SK-N-SH treated with all-trans-retinoic acid at 6 μM for 48 hours (cell line): ENCODE measurements around the gene GIPC1.

Experiments used
- ATAC-seq: fragments of 200-7000 bp; cut with Tn5 transposase; 3 replicates; pipeline ENCODE4 v1.9.1; 2020; ENCODE audit warnings: mild to moderate bottlenecking, moderate library complexity
- ARNTL ChIP-seq: fragments of 450-650 bp; formaldehyde crosslinking; IDR thresholded peaks from 2 replicates; pipeline ENCODE4 v1.5.0; 2020; ENCODE audit warnings: low read depth, mild to moderate bottlenecking, moderate library complexity, borderline replicate concordance
- BACH2 ChIP-seq: fragments of 250-450 bp; sonication (Bioruptor Pico); IDR thresholded peaks from 2 replicates; pipeline ENCODE4 v1.9.0; 2021; ENCODE audit warnings: mild to moderate bottlenecking, borderline replicate concordance
- CSDC2 ChIP-seq: fragments of 250-450 bp; sonication (Bioruptor Pico); IDR thresholded peaks from 2 replicates; pipeline ENCODE4 v1.5.0; 2020; ENCODE audit warnings: mild to moderate bottlenecking, moderate library complexity
- ESRRG ChIP-seq: fragments of 250-450 bp; sonication (Bioruptor Pico); IDR thresholded peaks from 2 replicates; pipeline ENCODE4 v1.6.1; 2021; ENCODE audit warnings: mild to moderate bottlenecking
- GLIS3 ChIP-seq: fragments of 250-450 bp; sonication (Bioruptor Pico); IDR thresholded peaks from 2 replicates; pipeline ENCODE4 v1.5.0; 2020; ENCODE audit warnings: mild to moderate bottlenecking, moderate library complexity
- ISL1 ChIP-seq: fragments of 250-450 bp; sonication (Bioruptor Pico); IDR thresholded peaks from 2 replicates; pipeline ENCODE4 v2.1.2; 2022; ENCODE audit warnings: mild to moderate bottlenecking, moderate library complexity
- OSR1 ChIP-seq: fragments of 250-450 bp; sonication (Bioruptor Pico); IDR thresholded peaks from 2 replicates; pipeline ENCODE4 v1.8.0; 2022; ENCODE audit warnings: moderate library complexity, mild to moderate bottlenecking, inconsistent platforms
- PPARA ChIP-seq: fragments of 250-450 bp; sonication (Bioruptor Pico); IDR thresholded peaks from 2 replicates; pipeline ENCODE4 v1.5.0; 2020; ENCODE audit warnings: mild to moderate bottlenecking, borderline replicate concordance
- RARB ChIP-seq: fragments of 250-450 bp; sonication (Bioruptor Pico); IDR thresholded peaks from 2 replicates; pipeline ENCODE4 v1.8.0; 2021; ENCODE audit warnings: mild to moderate bottlenecking, moderate library complexity
- SNAI2 ChIP-seq: fragments of 250-450 bp; sonication (Bioruptor Pico); IDR thresholded peaks from 2 replicates; pipeline ENCODE4 v1.5.0; 2020; ENCODE audit warnings: mild to moderate bottlenecking, moderate library complexity
- TCF4 ChIP-seq: fragments of 250-450 bp; sonication (Bioruptor Pico); IDR thresholded peaks from 2 replicates; pipeline ENCODE4 v1.8.0; 2021; ENCODE audit warnings: mild to moderate bottlenecking, moderate library complexity, borderline replicate concordance
- TOX ChIP-seq: fragments of 250-450 bp; sonication (Bioruptor Pico); IDR thresholded peaks from 2 replicates; pipeline ENCODE4 v1.8.0; 2021; ENCODE audit warnings: mild to moderate bottlenecking, moderate library complexity, borderline replicate concordance
- ZC3H10 ChIP-seq: fragments of 250-450 bp; sonication (Bioruptor Pico); IDR thresholded peaks from 2 replicates; pipeline ENCODE4 v1.5.1; 2021; ENCODE audit warnings: mild to moderate bottlenecking, moderate library complexity
- ZFP3 ChIP-seq: fragments of 250-450 bp; sonication (Bioruptor Pico); IDR thresholded peaks from 2 replicates; pipeline ENCODE4 v1.5.0; 2020; ENCODE audit warnings: mild to moderate bottlenecking, moderate library complexity
- ZFP30 ChIP-seq: fragments of 450-650 bp; formaldehyde crosslinking; IDR thresholded peaks from 2 replicates; pipeline ENCODE4 v1.5.0; 2022; ENCODE audit warnings: mild to moderate bottlenecking, moderate library complexity
- ZNF565 ChIP-seq: fragments of 450-650 bp; formaldehyde crosslinking; conservative IDR thresholded peaks from 2 replicates; pipeline ENCODE4 v1.5.0; 2020; ENCODE audit warnings: low read depth, mild to moderate bottlenecking, moderate library complexity
- ZNF70 ChIP-seq: fragments of 450-650 bp; formaldehyde crosslinking; IDR thresholded peaks from 2 replicates; pipeline ENCODE4 v1.5.0; 2020; ENCODE audit warnings: mild to moderate bottlenecking, moderate library complexity
- ZNF8 ChIP-seq: fragments of 450-650 bp; formaldehyde crosslinking; IDR thresholded peaks from 2 replicates; pipeline ENCODE4 v1.5.0; 2020; ENCODE audit warnings: mild to moderate bottlenecking, moderate library complexity
- TF ChIP-seq, protein P1 (sequence below): fragments of 250-450 bp; sonication (Bioruptor Pico); IDR thresholded peaks from 2 replicates; pipeline ENCODE4 v1.5.1; 2020; ENCODE audit warnings: low read depth, mild to moderate bottlenecking, moderate library complexity
- TF ChIP-seq, protein P2 (sequence below): fragments of 250-450 bp; sonication (Bioruptor Pico); IDR thresholded peaks from 2 replicates; pipeline ENCODE4 v1.8.0; 2020; ENCODE audit warnings: mild to moderate bottlenecking, moderate library complexity, borderline replicate concordance
- TF ChIP-seq, protein P3 (sequence below): fragments of 250-450 bp; sonication (Bioruptor Pico); IDR thresholded peaks from 2 replicates; pipeline ENCODE4 v1.8.0; 2021; ENCODE audit warnings: low read depth, mild to moderate bottlenecking, moderate library complexity, borderline replicate concordance
- TF ChIP-seq, protein P4 (sequence below): fragments of 250-450 bp; sonication (Bioruptor Pico); IDR thresholded peaks from 2 replicates; pipeline ENCODE4 v1.5.1; 2021; ENCODE audit warnings: mild to moderate bottlenecking, moderate library complexity

Gene GIPC1

DNA sequence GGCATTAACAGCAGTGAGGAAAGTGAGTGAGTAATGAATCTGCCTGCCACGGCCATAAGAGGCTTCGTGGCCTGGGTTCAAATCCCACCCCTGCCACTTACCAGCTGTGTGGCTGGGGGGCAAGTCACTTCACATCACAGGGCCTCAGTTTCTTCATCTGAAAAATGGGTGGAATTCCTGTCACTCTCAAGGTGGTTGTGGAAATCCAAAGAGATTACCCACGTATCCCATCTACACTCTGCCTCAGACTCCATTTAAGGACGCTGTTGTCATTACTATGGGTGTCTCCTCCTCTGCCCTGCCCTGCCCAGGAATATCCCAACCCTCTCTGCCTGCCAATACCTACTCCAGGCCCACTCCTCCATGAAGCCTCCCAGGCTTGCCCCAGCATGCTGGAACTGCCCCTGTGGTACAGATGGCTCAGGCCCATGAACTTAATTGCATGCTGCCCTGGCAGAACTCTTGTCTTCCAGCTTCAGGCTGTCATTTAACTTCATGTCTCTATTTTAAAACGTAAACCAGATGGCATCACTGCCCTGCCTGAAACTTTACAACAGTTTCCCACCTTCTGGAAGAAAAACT is 3.1 kb downstream of the GIPC1 start:
- ATAC-seq: no peak

DNA sequence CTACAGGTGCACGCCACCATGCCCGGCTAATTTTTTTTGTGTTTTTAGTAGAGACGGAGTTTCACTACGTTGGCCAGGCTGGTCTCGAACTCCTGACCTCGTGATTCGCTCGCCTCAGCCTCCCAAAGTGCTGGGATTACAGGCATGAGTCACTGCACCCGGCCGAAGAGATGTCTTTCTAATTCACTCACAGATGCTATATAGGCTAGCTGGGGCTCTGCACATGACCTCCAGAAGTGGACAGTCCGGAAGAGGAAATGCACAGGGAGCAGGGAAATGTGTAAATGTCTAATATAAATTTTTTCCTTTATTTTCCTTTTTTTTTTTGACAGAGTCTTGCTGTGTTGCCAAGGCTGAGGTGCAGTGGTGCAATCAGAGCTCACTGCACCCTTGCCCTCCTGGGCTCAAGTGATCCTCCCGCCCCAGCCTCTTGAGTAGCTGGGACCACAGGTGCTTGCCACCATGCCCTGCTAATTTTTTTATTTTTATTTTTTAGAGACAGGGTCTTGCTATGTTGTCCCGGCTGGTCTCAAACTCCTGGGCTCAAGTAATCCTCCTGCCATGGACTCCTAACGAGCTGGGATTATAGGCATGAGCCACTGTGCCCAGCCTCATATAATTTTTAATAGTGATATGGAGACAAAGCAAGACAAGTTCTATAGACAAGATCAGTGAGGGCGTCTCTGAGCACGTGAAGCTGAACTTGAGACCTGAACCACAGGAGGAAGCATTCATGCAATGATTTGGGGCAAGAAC is 8.4 kb downstream of the GIPC1 start:
- TF ChIP-seq BACH2: no peak
- TF ChIP-seq SNAI2: no peak
- no peak for TF ChIP-seq RARB (CRISPR knock-in tag)
- TF ChIP-seq ARNTL (CRISPR knock-in tag): no peak
- TF ChIP-seq OSR1 (CRISPR knock-in tag): no peak
- TF ChIP-seq, protein P1, sequence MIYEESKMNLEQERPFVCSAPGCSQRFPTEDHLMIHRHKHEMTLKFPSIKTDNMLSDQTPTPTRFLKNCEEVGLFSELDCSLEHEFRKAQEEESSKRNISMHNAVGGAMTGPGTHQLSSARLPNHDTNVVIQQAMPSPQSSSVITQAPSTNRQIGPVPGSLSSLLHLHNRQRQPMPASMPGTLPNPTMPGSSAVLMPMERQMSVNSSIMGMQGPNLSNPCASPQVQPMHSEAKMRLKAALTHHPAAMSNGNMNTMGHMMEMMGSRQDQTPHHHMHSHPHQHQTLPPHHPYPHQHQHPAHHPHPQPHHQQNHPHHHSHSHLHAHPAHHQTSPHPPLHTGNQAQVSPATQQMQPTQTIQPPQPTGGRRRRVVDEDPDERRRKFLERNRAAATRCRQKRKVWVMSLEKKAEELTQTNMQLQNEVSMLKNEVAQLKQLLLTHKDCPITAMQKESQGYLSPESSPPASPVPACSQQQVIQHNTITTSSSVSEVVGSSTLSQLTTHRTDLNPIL (CRISPR knock-in tag): no peak
- no peak for TF ChIP-seq ZFP30 (CRISPR knock-in tag)
- TF ChIP-seq CSDC2: no peak
- TF ChIP-seq ZFP3 (CRISPR knock-in tag): no peak
- TF ChIP-seq ZC3H10: no peak
- no peak for TF ChIP-seq ISL1
- TF ChIP-seq ZNF565 (CRISPR knock-in tag): no peak
- TF ChIP-seq PPARA (CRISPR knock-in tag): no peak
- TF ChIP-seq TOX (CRISPR knock-in tag): no peak
- TF ChIP-seq, protein P2, sequence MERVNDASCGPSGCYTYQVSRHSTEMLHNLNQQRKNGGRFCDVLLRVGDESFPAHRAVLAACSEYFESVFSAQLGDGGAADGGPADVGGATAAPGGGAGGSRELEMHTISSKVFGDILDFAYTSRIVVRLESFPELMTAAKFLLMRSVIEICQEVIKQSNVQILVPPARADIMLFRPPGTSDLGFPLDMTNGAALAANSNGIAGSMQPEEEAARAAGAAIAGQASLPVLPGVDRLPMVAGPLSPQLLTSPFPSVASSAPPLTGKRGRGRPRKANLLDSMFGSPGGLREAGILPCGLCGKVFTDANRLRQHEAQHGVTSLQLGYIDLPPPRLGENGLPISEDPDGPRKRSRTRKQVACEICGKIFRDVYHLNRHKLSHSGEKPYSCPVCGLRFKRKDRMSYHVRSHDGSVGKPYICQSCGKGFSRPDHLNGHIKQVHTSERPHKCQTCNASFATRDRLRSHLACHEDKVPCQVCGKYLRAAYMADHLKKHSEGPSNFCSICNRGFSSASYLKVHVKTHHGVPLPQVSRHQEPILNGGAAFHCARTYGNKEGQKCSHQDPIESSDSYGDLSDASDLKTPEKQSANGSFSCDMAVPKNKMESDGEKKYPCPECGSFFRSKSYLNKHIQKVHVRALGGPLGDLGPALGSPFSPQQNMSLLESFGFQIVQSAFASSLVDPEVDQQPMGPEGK (CRISPR knock-in tag): no peak
- TF ChIP-seq ZNF70 (CRISPR knock-in tag): no peak
- no peak for TF ChIP-seq ESRRG (CRISPR knock-in tag)
- TF ChIP-seq GLIS3 (CRISPR knock-in tag): no peak
- no peak for TF ChIP-seq TCF4
- TF ChIP-seq, protein P3, sequence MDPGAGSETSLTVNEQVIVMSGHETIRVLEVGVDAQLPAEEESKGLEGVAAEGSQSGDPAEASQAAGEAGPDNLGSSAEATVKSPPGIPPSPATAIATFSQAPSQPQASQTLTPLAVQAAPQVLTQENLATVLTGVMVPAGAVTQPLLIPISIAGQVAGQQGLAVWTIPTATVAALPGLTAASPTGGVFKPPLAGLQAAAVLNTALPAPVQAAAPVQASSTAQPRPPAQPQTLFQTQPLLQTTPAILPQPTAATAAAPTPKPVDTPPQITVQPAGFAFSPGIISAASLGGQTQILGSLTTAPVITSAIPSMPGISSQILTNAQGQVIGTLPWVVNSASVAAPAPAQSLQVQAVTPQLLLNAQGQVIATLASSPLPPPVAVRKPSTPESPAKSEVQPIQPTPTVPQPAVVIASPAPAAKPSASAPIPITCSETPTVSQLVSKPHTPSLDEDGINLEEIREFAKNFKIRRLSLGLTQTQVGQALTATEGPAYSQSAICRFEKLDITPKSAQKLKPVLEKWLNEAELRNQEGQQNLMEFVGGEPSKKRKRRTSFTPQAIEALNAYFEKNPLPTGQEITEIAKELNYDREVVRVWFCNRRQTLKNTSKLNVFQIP: no peak
- no peak for ATAC-seq

More for the DNA sequence above, 3.1 kb downstream of the GIPC1 start:
- TF ChIP-seq BACH2 (no peak), ESRRG (CRISPR knock-in tag) (no peak), CSDC2 (no peak), TCF4 (no peak), ARNTL (CRISPR knock-in tag) (no peak), ZC3H10 (no peak), ZNF8 (no peak), GLIS3 (CRISPR knock-in tag) (no peak), ZFP30 (CRISPR knock-in tag) (no peak), OSR1 (CRISPR knock-in tag) (no peak)
- TF ChIP-seq, protein P3: no peak
- TF ChIP-seq, protein P1 (CRISPR knock-in tag): no peak
- TF ChIP-seq, protein P4, sequence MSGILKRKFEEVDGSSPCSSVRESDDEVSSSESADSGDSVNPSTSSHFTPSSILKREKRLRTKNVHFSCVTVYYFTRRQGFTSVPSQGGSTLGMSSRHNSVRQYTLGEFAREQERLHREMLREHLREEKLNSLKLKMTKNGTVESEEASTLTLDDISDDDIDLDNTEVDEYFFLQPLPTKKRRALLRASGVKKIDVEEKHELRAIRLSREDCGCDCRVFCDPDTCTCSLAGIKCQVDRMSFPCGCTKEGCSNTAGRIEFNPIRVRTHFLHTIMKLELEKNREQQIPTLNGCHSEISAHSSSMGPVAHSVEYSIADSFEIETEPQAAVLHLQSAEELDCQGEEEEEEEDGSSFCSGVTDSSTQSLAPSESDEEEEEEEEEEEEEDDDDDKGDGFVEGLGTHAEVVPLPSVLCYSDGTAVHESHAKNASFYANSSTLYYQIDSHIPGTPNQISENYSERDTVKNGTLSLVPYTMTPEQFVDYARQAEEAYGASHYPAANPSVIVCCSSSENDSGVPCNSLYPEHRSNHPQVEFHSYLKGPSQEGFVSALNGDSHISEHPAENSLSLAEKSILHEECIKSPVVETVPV (CRISPR knock-in tag): no peak
- TF ChIP-seq, all 23 proteins: peak for 0
